HepG2 (cell line): Measurements from ENCODE around the gene PACS2. TPM values are rescaled to one million over a fixed set of nuclear protein-coding genes. Genes with fewer than 3 reads are reported as not detected.

Source experiments
- ATAC-seq: fragments of 200-7000 bp; cut with Tn5 transposase; 3 replicates; pipeline ENCODE4 v1.9.1; 2020; ENCODE audit warnings: mild to moderate bottlenecking, moderate library complexity
- BruUV-seq: library from RNA; stranded (reverse); fragments of 400-500 nt; replicated peaks from 2 replicates; lab custom pipeline; 2021; lab: Mats Ljungman, UMichigan
- CTCF ChIA-PET: fragments of 300-600 bp; formaldehyde crosslinking; extraction: SDS; loops from one replicate; lab custom pipeline; 2021; ENCODE audit warnings: low total read pairs, inconsistent platforms, low intra/inter-chr PET ratio; lab: Yijun Ruan, JAX
- POLR2A ChIA-PET: fragments of 350-600 bp; sonication (Branson Sonifier 250); formaldehyde crosslinking; loops from one replicate; lab custom pipeline; 2020; ENCODE audit warnings: antibody characterized with exemption, inconsistent platforms; lab: Yijun Ruan, JAX
- DNase-seq: peaks from one replicate; pipeline ENCODE4 v3.0.0-alpha.2; 2015; ENCODE audit warnings: low spot score
- FAIRE-seq: peaks from 3 replicates; lab custom pipeline; 2011; peaks lifted over from hg19 to GRCh38; lab: Jason Lieb, UNC
- H2AFZ ChIP-seq: one replicate; pipeline ENCODE4 v1.6.1; 2011; ENCODE audit warnings: low read length, inconsistent platforms
- H3K27ac ChIP-seq: fragments of 300-600 bp; 3 replicates; pipeline ENCODE4 v1.8.0; 2011; ENCODE audit warnings: mixed run types, mild to moderate bottlenecking, mixed read lengths, low read length, inconsistent platforms; ENCODE audit not compliant: insufficient read depth; ENCODE audit errors: extremely low read length
- H3K27me3 ChIP-seq, 2 experiments: fragments of 200-600 bp in 1 of 2; 2 replicates in 1 of 2; 3 replicates in 1 of 2; pipeline versions ENCODE4 v1.6.0 to v1.8.0; 2011; ENCODE audit warnings: low read length in 2 of 2, mild to moderate bottlenecking in 2 of 2, moderate library complexity in 2 of 2, inconsistent platforms in 1 of 2; ENCODE audit not compliant: insufficient read depth in 2 of 2, control insufficient read depth in 1 of 2
- H3K36me3 ChIP-seq, 2 experiments: fragments of 200-600 bp in 1 of 2; replicated peaks in 1 of 2; 2 replicates in 1 of 2; 3 replicates in 1 of 2; pipeline versions ENCODE4 v1.5.1 to v1.8.0; 2011; ENCODE audit warnings: low read length in 2 of 2, inconsistent platforms in 1 of 2; ENCODE audit not compliant: insufficient read depth in 2 of 2, control insufficient read depth in 1 of 2
- H3K4me1 ChIP-seq: 2 replicates; pipeline ENCODE4 v1.5.1; 2012; ENCODE audit warnings: low read length, inconsistent platforms; ENCODE audit not compliant: insufficient read depth
- H3K4me2 ChIP-seq: 2 replicates; pipeline ENCODE4 v1.6.0; 2011; ENCODE audit warnings: low read depth, low read length, inconsistent platforms
- H3K4me3 ChIP-seq, 3 experiments: fragments of 200-600 bp in 1 of 3; sonication (generic), shearing (Covaris generic) in 1 of 3; replicated peaks in 1 of 3; 2 replicates each; pipeline ENCODE4 v1.5.1; 2011 to 2016; ENCODE audit warnings: low read length in 3 of 3, inconsistent platforms in 2 of 3, low read depth in 2 of 3, mild to moderate bottlenecking in 2 of 3, control low read depth in 1 of 3, mixed read lengths in 1 of 3; ENCODE audit not compliant: insufficient read depth in 1 of 3
- H3K79me2 ChIP-seq: one replicate; pipeline ENCODE4 v1.6.1; 2011; ENCODE audit warnings: low read length, inconsistent platforms; ENCODE audit not compliant: insufficient read depth
- H3K9ac ChIP-seq: 2 replicates; pipeline ENCODE4 v1.6.0; 2011; ENCODE audit warnings: mild to moderate bottlenecking, low read depth, low read length, inconsistent platforms; ENCODE audit not compliant: insufficient read depth
- H3K9me3 ChIP-seq: 2 replicates; pipeline ENCODE4 v1.5.1; 2012; ENCODE audit warnings: mild to moderate bottlenecking, low read length
- H4K20me1 ChIP-seq: 2 replicates; pipeline ENCODE4 v1.6.0; 2011; ENCODE audit warnings: inconsistent platforms, mild to moderate bottlenecking, low read length, moderate library complexity; ENCODE audit not compliant: insufficient read depth
- CEBPB ChIP-seq: IDR thresholded peaks from 2 replicates; pipeline ENCODE4 v1.6.1; 2011; ENCODE audit warnings: low read depth, low read length, improper control_type of control experiment, borderline replicate concordance
- EED ChIP-seq: sonication (generic); formaldehyde crosslinking; IDR thresholded peaks from 2 replicates; pipeline ENCODE4 v1.5.0; 2020; ENCODE audit warnings: mild to moderate bottlenecking, missing genetic modification reagents
- HOXD1 ChIP-seq: sonication (generic); formaldehyde crosslinking; IDR thresholded peaks from 2 replicates; pipeline ENCODE4 v1.5.0; 2020; ENCODE audit warnings: missing genetic modification reagents
- PCBP1 ChIP-seq: fragments of 200-400 bp; formaldehyde crosslinking; IDR thresholded peaks from 2 replicates; pipeline ENCODE4 v1.6.1; 2017; ENCODE audit warnings: mild to moderate bottlenecking, low read depth, low read length, borderline replicate concordance
- PITX1 ChIP-seq: sonication (generic); formaldehyde crosslinking; IDR thresholded peaks from 2 replicates; pipeline ENCODE4 v1.5.1; 2020; ENCODE audit warnings: mild to moderate bottlenecking, missing genetic modification reagents
- SALL1 ChIP-seq: sonication (generic); formaldehyde crosslinking; IDR thresholded peaks from 2 replicates; pipeline ENCODE4 v1.8.0; 2022; ENCODE audit warnings: mild to moderate bottlenecking, missing genetic modification reagents
- SETDB1 ChIP-seq: sonication (generic); formaldehyde crosslinking; IDR thresholded peaks from 2 replicates; pipeline ENCODE4 v1.5.1; 2020; ENCODE audit warnings: missing genetic modification reagents, mild to moderate bottlenecking, borderline replicate concordance
- SMARCC2 ChIP-seq: fragments of 450-650 bp; IDR thresholded peaks from 2 replicates; pipeline ENCODE4 v1.6.1; 2017; ENCODE audit warnings: antibody characterized with exemption, mild to moderate bottlenecking
- SOX5 ChIP-seq: IDR thresholded peaks from 2 replicates; pipeline ENCODE4 v1.6.1; 2016; ENCODE audit warnings: borderline replicate concordance
- TOE1 ChIP-seq: sonication (generic); formaldehyde crosslinking; IDR thresholded peaks from 2 replicates; pipeline ENCODE4 v1.4.0; 2020; ENCODE audit warnings: mild to moderate bottlenecking, missing genetic modification reagents
- ZBTB8A ChIP-seq: sonication (generic); formaldehyde crosslinking; IDR thresholded peaks from 2 replicates; pipeline ENCODE4 v1.4.0; 2020; ENCODE audit warnings: mild to moderate bottlenecking, low read depth, missing genetic modification reagents, borderline replicate concordance
- ZNF232 ChIP-seq: sonication (generic); formaldehyde crosslinking; IDR thresholded peaks from 2 replicates; pipeline ENCODE4 v1.4.0; 2020; ENCODE audit warnings: missing genetic modification reagents, borderline replicate concordance
- ZNF329 ChIP-seq: sonication (generic); formaldehyde crosslinking; IDR thresholded peaks from 2 replicates; pipeline ENCODE4 v1.9.0; 2021; ENCODE audit warnings: low read depth, mild to moderate bottlenecking, missing genetic modification reagents
- WGBS: methylation state at CpG from one replicate; pipeline ENCODE4 v1.1.6; 2017; ENCODE audit warnings: low lambda C conversion rate; 5-methylcytosine and 5-hydroxymethylcytosine counted together
- in situ Hi-C: cut with HindIII; loops from 2 replicates; pipeline ENCODE4 v1.10.0; 2017; ENCODE audit warnings: low pct_unique_long_range_greater_than_20kb; ENCODE audit not compliant: extremely low pct_ligation_motif_present
- intact Hi-C: fragments of 100-400 bp; cut with micrococcal nuclease; formaldehyde crosslinking; loops from one replicate; pipeline ENCODE4 v1.10.0; 2022; ENCODE audit not compliant: unreplicated experiment
- polyA plus RNA-seq, 8 experiments: library from polyadenylated mRNA; depleted of rRNA in 3 of 8; stranded (reverse) in 7 of 8; unstranded in 1 of 8; fragments of >200 nt; fragmentation: Illumina TruSeq in 4 of 8; extraction: Trizol in 4 of 8; gene quantifications; 2 replicates each; pipeline versions ENCODE4 v1.2.1 to v1.2.3, GENCODE V29; 2011 to 2016; ENCODE audit warnings: low read depth in 4 of 8, missing spikeins in 1 of 8, mixed read lengths in 1 of 8; ENCODE audit not compliant: insufficient read depth in 1 of 8
- total RNA-seq, 5 experiments: library from RNA; depleted of rRNA; stranded (reverse); fragments of >200 nt; fragmentation: Illumina TruSeq; extraction: Trizol; gene quantifications; 2 replicates each; pipeline ENCODE4 v1.2.3, GENCODE V29; 2016; ENCODE audit warnings: low read depth in 1 of 5
- TF ChIP-seq, protein P1 (sequence below): sonication (generic); formaldehyde crosslinking; IDR thresholded peaks from 2 replicates; pipeline ENCODE4 v1.4.0; 2020; ENCODE audit warnings: mild to moderate bottlenecking, missing genetic modification reagents
- TF ChIP-seq, protein P2 (sequence below): sonication (generic); formaldehyde crosslinking; IDR thresholded peaks from 2 replicates; pipeline ENCODE4 v1.8.0; 2022; ENCODE audit warnings: mild to moderate bottlenecking, missing genetic modification reagents, moderate library complexity
- TF ChIP-seq, protein P3 (sequence below): IDR thresholded peaks from 2 replicates; pipeline ENCODE4 v1.6.1; 2016; ENCODE audit warnings: low read depth, control low read depth

The PACS2 gene
- total and polyA plus RNA-seq, 2 of the 13 experiments (the other 11 are each of a cell fraction or from before 2014, with no cell fraction given), result 23.6 to 27.6 TPM

DNA sequence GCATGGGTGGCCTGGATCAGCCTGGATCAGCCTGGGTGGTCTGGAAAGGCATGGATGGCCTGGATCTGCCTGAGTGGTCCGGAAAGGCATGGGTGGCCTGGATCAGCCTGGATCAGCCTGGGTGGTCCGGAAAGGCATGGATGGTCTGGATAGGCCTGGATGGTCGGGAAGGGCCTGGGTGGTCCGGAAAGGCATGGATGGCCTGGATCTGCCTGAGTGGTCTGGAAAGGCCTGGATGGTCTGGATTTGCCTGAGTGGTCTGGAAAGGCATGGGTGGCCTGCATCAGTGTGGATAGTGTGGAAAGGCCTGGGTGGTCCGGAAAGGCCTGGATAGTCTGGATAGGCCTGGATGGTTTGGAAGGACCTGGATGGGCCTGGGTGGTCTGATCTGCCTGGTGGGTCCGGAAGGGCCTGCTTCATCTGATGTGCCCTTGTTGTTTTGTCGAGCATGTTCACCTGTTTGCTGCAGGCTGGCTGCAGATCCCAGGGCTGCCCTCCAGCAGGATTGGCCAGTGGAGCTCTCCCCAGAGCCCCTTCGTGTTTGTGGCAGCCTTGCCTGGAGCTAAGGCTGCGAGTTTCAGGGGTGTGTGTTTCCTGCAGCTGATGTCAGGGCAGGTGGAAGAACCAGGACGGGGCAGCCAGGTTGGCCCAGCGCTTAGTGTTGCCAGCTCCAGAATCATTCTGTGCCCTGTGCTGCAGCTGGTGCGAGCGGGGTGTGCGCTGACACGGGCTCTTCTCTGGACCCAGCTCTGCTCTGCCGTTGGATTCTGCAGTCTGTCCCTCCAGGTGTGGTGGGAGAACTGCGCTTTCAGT lies 64.5 kb downstream of the PACS2 start:
- no peak for DNase-seq
- H4K20me1 ChIP-seq, result no peaks in the 10 kb centered on the region
- 92% methylated on average over 4 of the region's 17 CpGs for WGBS
- H3K79me2 ChIP-seq, result no peaks in the 10 kb centered on the region
- in situ Hi-C loops, result loop anchor here (5.0 kb wide), 2 partner anchors 108 to 153 kb away; partner anchors contain the start of gene CRIP1
- H3K27ac ChIP-seq, result no peak overlapping the region
- intact Hi-C loops, result no loop called here
- no peaks in the 10 kb centered on the region for H3K4me1 ChIP-seq
- CTCF ChIA-PET, result no interaction called here
- no peak overlapping the region for H2AFZ ChIP-seq
- no peak overlapping the region for H3K4me3 ChIP-seq
- H3K9ac ChIP-seq, result no peak overlapping the region
- TF ChIP-seq SETDB1 (CRISPR knock-in tag) (no peak), TOE1 (no peak), ZNF329 (no peak), SALL1 (CRISPR knock-in tag) (no peak), CEBPB (no peak), PITX1 (CRISPR knock-in tag) (no peak), SMARCC2 (no peak), PCBP1 (no peak), ZNF232 (CRISPR knock-in tag) (no peak), EED (CRISPR knock-in tag) (no peak), SOX5 (CRISPR knock-in tag) (no peak), ZBTB8A (CRISPR knock-in tag) (no peak), HOXD1 (CRISPR knock-in tag) (no peak)
- TF ChIP-seq, protein P1, sequence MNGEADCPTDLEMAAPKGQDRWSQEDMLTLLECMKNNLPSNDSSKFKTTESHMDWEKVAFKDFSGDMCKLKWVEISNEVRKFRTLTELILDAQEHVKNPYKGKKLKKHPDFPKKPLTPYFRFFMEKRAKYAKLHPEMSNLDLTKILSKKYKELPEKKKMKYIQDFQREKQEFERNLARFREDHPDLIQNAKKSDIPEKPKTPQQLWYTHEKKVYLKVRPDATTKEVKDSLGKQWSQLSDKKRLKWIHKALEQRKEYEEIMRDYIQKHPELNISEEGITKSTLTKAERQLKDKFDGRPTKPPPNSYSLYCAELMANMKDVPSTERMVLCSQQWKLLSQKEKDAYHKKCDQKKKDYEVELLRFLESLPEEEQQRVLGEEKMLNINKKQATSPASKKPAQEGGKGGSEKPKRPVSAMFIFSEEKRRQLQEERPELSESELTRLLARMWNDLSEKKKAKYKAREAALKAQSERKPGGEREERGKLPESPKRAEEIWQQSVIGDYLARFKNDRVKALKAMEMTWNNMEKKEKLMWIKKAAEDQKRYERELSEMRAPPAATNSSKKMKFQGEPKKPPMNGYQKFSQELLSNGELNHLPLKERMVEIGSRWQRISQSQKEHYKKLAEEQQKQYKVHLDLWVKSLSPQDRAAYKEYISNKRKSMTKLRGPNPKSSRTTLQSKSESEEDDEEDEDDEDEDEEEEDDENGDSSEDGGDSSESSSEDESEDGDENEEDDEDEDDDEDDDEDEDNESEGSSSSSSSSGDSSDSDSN, result no peak
- TF ChIP-seq, protein P2, sequence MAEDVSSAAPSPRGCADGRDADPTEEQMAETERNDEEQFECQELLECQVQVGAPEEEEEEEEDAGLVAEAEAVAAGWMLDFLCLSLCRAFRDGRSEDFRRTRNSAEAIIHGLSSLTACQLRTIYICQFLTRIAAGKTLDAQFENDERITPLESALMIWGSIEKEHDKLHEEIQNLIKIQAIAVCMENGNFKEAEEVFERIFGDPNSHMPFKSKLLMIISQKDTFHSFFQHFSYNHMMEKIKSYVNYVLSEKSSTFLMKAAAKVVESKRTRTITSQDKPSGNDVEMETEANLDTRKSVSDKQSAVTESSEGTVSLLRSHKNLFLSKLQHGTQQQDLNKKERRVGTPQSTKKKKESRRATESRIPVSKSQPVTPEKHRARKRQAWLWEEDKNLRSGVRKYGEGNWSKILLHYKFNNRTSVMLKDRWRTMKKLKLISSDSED (CRISPR knock-in tag), result no peak
- TF ChIP-seq, protein P3, sequence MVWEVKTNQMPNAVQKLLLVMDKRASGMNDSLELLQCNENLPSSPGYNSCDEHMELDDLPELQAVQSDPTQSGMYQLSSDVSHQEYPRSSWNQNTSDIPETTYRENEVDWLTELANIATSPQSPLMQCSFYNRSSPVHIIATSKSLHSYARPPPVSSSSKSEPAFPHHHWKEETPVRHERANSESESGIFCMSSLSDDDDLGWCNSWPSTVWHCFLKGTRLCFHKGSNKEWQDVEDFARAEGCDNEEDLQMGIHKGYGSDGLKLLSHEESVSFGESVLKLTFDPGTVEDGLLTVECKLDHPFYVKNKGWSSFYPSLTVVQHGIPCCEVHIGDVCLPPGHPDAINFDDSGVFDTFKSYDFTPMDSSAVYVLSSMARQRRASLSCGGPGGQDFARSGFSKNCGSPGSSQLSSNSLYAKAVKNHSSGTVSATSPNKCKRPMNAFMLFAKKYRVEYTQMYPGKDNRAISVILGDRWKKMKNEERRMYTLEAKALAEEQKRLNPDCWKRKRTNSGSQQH (CRISPR knock-in tag), result no peak
- no peak for ATAC-seq
- H3K36me3 ChIP-seq, result no peaks in the 10 kb centered on the region
- H3K4me2 ChIP-seq, result no peak overlapping the region
- POLR2A ChIA-PET, result no interaction called here
- no peaks in the 10 kb centered on the region for H3K9me3 ChIP-seq
- H3K27me3 ChIP-seq, result no peaks in the 10 kb centered on the region
- no TSS peak for BruUV-seq
- no peak for FAIRE-seq
